ENCODE data around the gene AUTS2. TPM values are rescaled to one million over a fixed set of nuclear protein-coding genes. Genes with fewer than 3 reads are reported as not detected.

The AUTS2 gene
- total and polyA plus RNA-seq, 4 donors, result 4.9 to 24.4 (median 7.0) TPM

- TF ChIP-seq, protein P1, sequence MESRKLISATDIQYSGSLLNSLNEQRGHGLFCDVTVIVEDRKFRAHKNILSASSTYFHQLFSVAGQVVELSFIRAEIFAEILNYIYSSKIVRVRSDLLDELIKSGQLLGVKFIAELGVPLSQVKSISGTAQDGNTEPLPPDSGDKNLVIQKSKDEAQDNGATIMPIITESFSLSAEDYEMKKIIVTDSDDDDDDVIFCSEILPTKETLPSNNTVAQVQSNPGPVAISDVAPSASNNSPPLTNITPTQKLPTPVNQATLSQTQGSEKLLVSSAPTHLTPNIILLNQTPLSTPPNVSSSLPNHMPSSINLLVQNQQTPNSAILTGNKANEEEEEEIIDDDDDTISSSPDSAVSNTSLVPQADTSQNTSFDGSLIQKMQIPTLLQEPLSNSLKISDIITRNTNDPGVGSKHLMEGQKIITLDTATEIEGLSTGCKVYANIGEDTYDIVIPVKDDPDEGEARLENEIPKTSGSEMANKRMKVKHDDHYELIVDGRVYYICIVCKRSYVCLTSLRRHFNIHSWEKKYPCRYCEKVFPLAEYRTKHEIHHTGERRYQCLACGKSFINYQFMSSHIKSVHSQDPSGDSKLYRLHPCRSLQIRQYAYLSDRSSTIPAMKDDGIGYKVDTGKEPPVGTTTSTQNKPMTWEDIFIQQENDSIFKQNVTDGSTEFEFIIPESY (IDR thresholded peaks at IDR 0.05), result no peak
- TF ChIP-seq EGR1 (IDR thresholded peaks at IDR 0.05; ENCODE audit: low read depth in 2 of 2) (no peak), HNF4A (conservative IDR thresholded peaks at IDR 0.05) (no peak), CTCF (IDR thresholded peaks at IDR 0.05; ENCODE audit: low read depth, low read length, missing input control) (no peak), RAD21 (IDR thresholded peaks at IDR 0.05) (no peak), FOXA1 (IDR thresholded peaks at IDR 0.05) (no peak), GABPA (IDR thresholded peaks at IDR 0.05 in 1 of 2, conservative IDR thresholded peaks at IDR 0.05 in 1 of 2) (no peak), HNF4G (IDR thresholded peaks at IDR 0.05) (no peak), SP1 (IDR thresholded peaks at IDR 0.05) (no peak), NR2F2 (IDR thresholded peaks at IDR 0.05) (no peak), FOXA2 (IDR thresholded peaks at IDR 0.05) (no peak), YY1 (IDR thresholded peaks at IDR 0.05) (no peak), TAF1 (conservative IDR thresholded peaks at IDR 0.05) (no peak)
- TF ChIP-seq, protein P2, sequence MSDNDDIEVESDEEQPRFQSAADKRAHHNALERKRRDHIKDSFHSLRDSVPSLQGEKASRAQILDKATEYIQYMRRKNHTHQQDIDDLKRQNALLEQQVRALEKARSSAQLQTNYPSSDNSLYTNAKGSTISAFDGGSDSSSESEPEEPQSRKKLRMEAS (IDR thresholded peaks at IDR 0.05), result no peak
- TF ChIP-seq, protein P3, sequence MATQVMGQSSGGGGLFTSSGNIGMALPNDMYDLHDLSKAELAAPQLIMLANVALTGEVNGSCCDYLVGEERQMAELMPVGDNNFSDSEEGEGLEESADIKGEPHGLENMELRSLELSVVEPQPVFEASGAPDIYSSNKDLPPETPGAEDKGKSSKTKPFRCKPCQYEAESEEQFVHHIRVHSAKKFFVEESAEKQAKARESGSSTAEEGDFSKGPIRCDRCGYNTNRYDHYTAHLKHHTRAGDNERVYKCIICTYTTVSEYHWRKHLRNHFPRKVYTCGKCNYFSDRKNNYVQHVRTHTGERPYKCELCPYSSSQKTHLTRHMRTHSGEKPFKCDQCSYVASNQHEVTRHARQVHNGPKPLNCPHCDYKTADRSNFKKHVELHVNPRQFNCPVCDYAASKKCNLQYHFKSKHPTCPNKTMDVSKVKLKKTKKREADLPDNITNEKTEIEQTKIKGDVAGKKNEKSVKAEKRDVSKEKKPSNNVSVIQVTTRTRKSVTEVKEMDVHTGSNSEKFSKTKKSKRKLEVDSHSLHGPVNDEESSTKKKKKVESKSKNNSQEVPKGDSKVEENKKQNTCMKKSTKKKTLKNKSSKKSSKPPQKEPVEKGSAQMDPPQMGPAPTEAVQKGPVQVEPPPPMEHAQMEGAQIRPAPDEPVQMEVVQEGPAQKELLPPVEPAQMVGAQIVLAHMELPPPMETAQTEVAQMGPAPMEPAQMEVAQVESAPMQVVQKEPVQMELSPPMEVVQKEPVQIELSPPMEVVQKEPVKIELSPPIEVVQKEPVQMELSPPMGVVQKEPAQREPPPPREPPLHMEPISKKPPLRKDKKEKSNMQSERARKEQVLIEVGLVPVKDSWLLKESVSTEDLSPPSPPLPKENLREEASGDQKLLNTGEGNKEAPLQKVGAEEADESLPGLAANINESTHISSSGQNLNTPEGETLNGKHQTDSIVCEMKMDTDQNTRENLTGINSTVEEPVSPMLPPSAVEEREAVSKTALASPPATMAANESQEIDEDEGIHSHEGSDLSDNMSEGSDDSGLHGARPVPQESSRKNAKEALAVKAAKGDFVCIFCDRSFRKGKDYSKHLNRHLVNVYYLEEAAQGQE (IDR thresholded peaks at IDR 0.05), result no peak
- Histone ChIP-seq H3K27me3 (ENCODE audit: control insufficient read depth in 4 of 4, insufficient read depth in 4 of 4, low read length in 3 of 4) (no peaks in the 10 kb centered on the region), H3K9ac (ENCODE audit: low read depth in 1 of 2, low read length in 2 of 2) (no peak overlapping the region), H3K27ac (ENCODE audit: low read depth in 1 of 2, low read length in 2 of 2) (no peak overlapping the region), H3K36me3 (ENCODE audit: control insufficient read depth in 4 of 4, insufficient read depth in 3 of 4, low read depth in 1 of 4, low read length in 3 of 4) (no peaks in the 10 kb centered on the region), H3K9me3 (ENCODE audit: control insufficient read depth in 4 of 4, low read length in 3 of 4) (no peaks in the 10 kb centered on the region), H3K4me1 (ENCODE audit: control insufficient read depth in 4 of 4, insufficient read depth in 4 of 4, low read length in 3 of 4) (no peaks in the 10 kb centered on the region), H3K4me3 (ENCODE audit: low read depth in 1 of 3, low read length in 3 of 3) (no peak overlapping the region)
- 90% methylated on average over 6 of the region's 6 CpGs for WGBS
- DNase-seq (ENCODE audit: low spot score), result no peak
These were observed 703.5 kb downstream of the AUTS2 start for GRCh38 chr7:70301673-70302185.

DNA sequence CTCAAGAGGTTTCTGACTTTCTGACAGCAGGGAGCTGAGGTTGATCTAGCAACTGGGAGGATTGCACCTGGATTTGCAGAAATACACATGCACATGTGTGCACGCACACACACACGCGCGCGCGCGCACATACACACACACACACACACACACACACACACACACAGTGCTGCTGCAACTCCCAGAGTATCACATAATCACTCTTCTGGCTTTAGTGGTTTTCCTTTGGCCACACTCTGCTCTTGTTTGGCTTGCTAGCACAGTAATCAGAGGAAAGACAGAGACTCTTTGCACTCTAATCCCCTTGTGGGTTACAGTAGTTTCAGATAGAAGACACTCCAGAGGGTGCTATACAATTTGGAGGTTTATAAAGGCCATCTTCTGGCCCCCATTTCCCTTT lies 705.0 kb downstream of the AUTS2 start:
- no peaks in the 10 kb centered on the region for H3K27me3 ChIP-seq (ENCODE audit: control insufficient read depth in 4 of 4, insufficient read depth in 4 of 4, low read length in 3 of 4)
- no peaks in the 10 kb centered on the region for H3K4me1 ChIP-seq (ENCODE audit: control insufficient read depth in 4 of 4, insufficient read depth in 4 of 4, low read length in 3 of 4)
- no peak overlapping the region for H3K27ac ChIP-seq (ENCODE audit: low read depth in 1 of 2, low read length in 2 of 2)
- DNase-seq (ENCODE audit: low spot score), result no peak
- no peaks in the 10 kb centered on the region for H3K36me3 ChIP-seq (ENCODE audit: control insufficient read depth in 4 of 4, insufficient read depth in 3 of 4, low read depth in 1 of 4, low read length in 3 of 4)
- no peak overlapping the region for H3K4me3 ChIP-seq (ENCODE audit: low read depth in 1 of 3, low read length in 3 of 3)
- WGBS, result 90% methylated on average over 7 of the region's 7 CpGs
- no peak for TF ChIP-seq JUND (IDR thresholded peaks at IDR 0.05)
- H3K9me3 ChIP-seq (ENCODE audit: control insufficient read depth in 4 of 4, low read length in 3 of 4), result no peaks in the 10 kb centered on the region
- no peak overlapping the region for H3K9ac ChIP-seq (ENCODE audit: low read depth in 1 of 2, low read length in 2 of 2)
